Measurements from ENCODE around the gene CARMIL1.

The CARMIL1 gene

DNA sequence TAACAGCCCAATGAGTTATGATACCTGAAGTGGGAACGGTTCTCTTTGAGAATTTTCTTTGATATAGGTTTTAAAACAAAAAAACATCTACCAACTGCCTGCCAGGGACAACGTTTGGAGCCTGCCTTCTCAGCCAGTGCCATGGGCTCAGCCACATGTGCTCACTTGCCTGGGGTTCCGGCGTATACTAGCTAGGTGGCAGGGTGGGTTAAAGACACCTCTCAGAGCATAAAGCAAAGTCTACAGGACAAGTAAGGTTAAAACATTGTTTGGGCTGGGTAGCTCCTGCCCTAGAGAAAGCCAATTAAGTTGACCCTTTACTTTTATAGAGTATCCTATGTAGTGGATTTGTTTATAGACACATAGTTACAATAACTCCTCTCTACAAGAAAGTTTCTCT lies 334.9 kb downstream of the CARMIL1 start:
- Histone ChIP-seq H3K4me1 (ENCODE audit: insufficient read depth, low read length) (no peaks in the 10 kb centered on the region), H3K27me3 (ENCODE audit: control insufficient read depth in 1 of 2, insufficient read depth in 2 of 2, low read length in 2 of 2) (no peaks in the 10 kb centered on the region), H3K4me3 (ENCODE audit: low read depth in 1 of 2, low read length in 2 of 2) (no peak overlapping the region), H3K27ac (ENCODE audit: low read depth, low read length) (no peak overlapping the region), H3K36me3 (ENCODE audit: insufficient read depth, low read length) (no peaks in the 10 kb centered on the region), H3K9ac (ENCODE audit: low read length) (no peak overlapping the region), H3K9me3 (ENCODE audit: low read length) (no peaks in the 10 kb centered on the region)

DNA sequence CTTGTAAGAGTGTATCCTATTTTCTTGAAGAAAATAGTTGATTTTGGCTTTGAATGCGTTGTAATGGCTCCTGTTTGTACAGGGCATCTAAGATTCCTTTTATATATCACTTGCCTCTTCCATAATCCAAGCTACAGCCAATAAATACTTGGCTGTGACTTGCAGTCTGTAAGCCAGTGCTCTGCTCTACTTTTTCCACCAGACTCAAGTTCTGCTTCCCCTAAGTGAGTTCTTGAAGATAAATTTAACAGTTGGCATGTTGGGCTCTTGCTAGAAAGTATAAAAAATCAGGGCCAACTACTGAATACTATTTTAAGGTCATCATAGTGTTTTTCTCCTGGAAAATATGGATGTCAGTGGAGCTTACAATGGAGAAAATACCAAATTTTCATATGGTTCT lies 336.3 kb downstream of the CARMIL1 start:
- Histone ChIP-seq H3K4me3 (ENCODE audit: low read depth in 1 of 2, low read length in 2 of 2) (no peak overlapping the region), H3K27ac (ENCODE audit: low read depth, low read length) (no peak overlapping the region), H3K9me3 (ENCODE audit: low read length) (no peaks in the 10 kb centered on the region), H3K4me1 (ENCODE audit: insufficient read depth, low read length) (no peaks in the 10 kb centered on the region), H3K36me3 (ENCODE audit: insufficient read depth, low read length) (no peaks in the 10 kb centered on the region), H3K27me3 (ENCODE audit: control insufficient read depth in 1 of 2, insufficient read depth in 2 of 2, low read length in 2 of 2) (no peaks in the 10 kb centered on the region), H3K9ac (ENCODE audit: low read length) (no peak overlapping the region)

DNA sequence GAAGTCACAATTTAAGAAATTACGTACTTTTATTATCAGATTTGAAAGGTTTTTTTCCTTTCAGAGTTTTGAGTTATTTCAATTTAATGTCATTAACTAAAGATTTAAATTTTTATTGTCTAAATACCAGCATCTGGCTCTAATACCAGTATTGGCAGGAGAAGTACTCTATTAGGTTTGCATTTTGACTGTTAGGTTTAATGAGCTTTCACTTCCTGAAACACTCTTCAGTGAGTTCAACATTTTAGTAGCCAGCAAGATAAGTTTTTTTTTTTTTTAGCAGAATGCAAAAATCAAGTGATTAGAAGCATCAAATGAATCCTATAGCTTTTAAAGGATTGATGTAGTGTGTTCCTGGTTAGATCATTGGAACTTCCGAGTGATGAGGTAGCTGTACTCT lies 338.8 kb downstream of the CARMIL1 start:
- Histone ChIP-seq H3K9ac (ENCODE audit: low read length) (no peak overlapping the region), H3K9me3 (ENCODE audit: low read length) (no peaks in the 10 kb centered on the region), H3K4me3 (ENCODE audit: low read depth in 1 of 2, low read length in 2 of 2) (no peak overlapping the region), H3K27me3 (ENCODE audit: control insufficient read depth in 1 of 2, insufficient read depth in 2 of 2, low read length in 2 of 2) (no peaks in the 10 kb centered on the region), H3K36me3 (ENCODE audit: insufficient read depth, low read length) (no peaks in the 10 kb centered on the region), H3K4me1 (ENCODE audit: insufficient read depth, low read length) (no peaks in the 10 kb centered on the region), H3K27ac (ENCODE audit: low read depth, low read length) (no peak overlapping the region)

DNA sequence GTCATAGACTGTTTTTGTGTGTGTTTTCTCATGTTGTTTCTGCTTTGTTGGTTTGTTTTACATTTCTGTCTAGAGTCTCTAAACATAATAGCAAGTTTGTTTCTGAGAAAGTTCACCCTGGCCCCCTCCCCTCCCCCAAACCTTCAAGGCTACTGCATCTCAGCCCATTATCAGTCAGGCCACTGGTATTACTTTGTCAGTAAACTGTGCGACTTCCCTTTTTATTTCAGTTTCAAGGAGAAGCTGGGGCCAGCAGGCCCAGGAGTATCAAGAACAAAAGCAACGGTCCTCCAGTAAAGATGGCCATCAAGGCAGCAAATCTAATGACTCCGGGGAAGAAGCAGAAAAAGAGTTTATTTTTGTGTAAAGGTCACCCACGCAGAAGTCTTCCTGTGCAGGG lies 340.0 kb downstream of the CARMIL1 start:
- H3K9me3 ChIP-seq (ENCODE audit: low read length), result no peaks in the 10 kb centered on the region
- H3K4me1 ChIP-seq (ENCODE audit: insufficient read depth, low read length), result no peaks in the 10 kb centered on the region
- no peak overlapping the region for H3K27ac ChIP-seq (ENCODE audit: low read depth, low read length)
- H3K9ac ChIP-seq (ENCODE audit: low read length), result no peak overlapping the region
- no peaks in the 10 kb centered on the region for H3K27me3 ChIP-seq (ENCODE audit: control insufficient read depth in 1 of 2, insufficient read depth in 2 of 2, low read length in 2 of 2)
- H3K4me3 ChIP-seq (ENCODE audit: low read depth in 1 of 2, low read length in 2 of 2), result no peak overlapping the region
- H3K36me3 ChIP-seq (ENCODE audit: insufficient read depth, low read length), result no peaks in the 10 kb centered on the region

DNA sequence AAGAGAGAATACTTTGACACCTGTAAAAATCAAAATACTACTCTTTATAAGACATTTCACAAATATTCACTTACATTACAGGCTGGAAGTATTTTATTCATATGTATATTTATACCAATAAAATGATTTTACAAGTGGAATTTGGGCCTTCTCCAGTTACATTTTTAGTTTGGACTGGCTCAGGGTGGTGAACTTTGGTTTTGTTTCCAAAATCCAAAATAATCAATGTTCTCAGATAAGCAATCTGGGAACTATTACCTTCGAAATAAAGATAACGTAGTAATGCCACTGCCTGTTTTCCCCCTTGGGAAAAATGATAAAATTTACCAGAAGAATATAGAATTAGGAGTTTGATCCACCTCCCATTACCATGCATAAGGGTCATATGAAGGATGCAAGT lies 341.2 kb downstream of the CARMIL1 start:
- Histone ChIP-seq H3K9ac (ENCODE audit: low read length) (no peak overlapping the region), H3K27ac (ENCODE audit: low read depth, low read length) (no peak overlapping the region), H3K36me3 (ENCODE audit: insufficient read depth, low read length) (no peaks in the 10 kb centered on the region), H3K9me3 (ENCODE audit: low read length) (no peaks in the 10 kb centered on the region), H3K4me3 (ENCODE audit: low read depth in 1 of 2, low read length in 2 of 2) (no peak overlapping the region), H3K4me1 (ENCODE audit: insufficient read depth, low read length) (no peaks in the 10 kb centered on the region), H3K27me3 (ENCODE audit: control insufficient read depth in 1 of 2, insufficient read depth in 2 of 2, low read length in 2 of 2) (no peaks in the 10 kb centered on the region)

DNA sequence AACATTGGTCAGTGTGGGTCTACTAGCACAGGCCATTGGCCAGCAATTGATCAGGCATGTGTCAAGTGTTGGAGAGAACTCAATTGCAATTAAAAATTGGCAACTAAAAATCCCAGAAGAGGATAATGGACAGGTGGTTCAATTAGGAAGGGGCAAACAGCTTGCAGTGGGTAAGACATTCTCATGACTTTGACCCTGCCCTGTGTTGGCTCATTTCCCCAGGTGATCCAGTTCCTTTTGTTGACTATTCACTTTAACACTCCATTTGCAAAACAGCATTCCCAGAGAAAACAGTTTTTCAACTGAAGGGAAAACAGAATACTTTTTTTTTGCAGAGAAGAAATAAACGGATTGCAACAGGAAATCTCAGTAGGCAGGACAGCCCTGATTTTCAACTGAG lies 343.9 kb downstream of the CARMIL1 start:
- H3K27me3 ChIP-seq (ENCODE audit: control insufficient read depth in 1 of 2, insufficient read depth in 2 of 2, low read length in 2 of 2), result no peaks in the 10 kb centered on the region
- H3K27ac ChIP-seq (ENCODE audit: low read depth, low read length), result no peak overlapping the region
- H3K4me1 ChIP-seq (ENCODE audit: insufficient read depth, low read length), result no peaks in the 10 kb centered on the region
- H3K9ac ChIP-seq (ENCODE audit: low read length), result no peak overlapping the region
- H3K9me3 ChIP-seq (ENCODE audit: low read length), result no peaks in the 10 kb centered on the region
- no peaks in the 10 kb centered on the region for H3K36me3 ChIP-seq (ENCODE audit: insufficient read depth, low read length)
- no peak overlapping the region for H3K4me3 ChIP-seq (ENCODE audit: low read depth in 1 of 2, low read length in 2 of 2)

DNA sequence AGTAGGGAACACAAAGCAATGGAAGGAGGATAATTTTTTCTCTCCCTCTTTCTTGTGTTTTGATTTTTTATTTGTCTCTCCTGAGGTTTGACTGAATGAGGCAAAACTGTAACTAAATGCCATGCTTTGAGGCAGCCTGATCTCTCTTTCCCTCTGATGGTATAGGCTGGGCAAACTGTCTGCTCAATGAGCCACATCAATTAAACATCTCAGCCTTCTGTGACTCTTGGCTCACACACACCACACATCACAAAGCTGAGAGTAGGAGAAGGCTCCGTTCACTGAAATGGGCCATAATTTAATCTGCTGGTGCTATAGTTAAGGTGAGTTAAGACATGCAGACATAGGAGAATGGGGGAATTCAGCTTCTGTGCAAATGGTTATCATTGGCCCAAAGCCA lies 344.7 kb downstream of the CARMIL1 start:
- Histone ChIP-seq H3K27me3 (ENCODE audit: control insufficient read depth in 1 of 2, insufficient read depth in 2 of 2, low read length in 2 of 2) (no peaks in the 10 kb centered on the region), H3K27ac (ENCODE audit: low read depth, low read length) (no peak overlapping the region)

DNA sequence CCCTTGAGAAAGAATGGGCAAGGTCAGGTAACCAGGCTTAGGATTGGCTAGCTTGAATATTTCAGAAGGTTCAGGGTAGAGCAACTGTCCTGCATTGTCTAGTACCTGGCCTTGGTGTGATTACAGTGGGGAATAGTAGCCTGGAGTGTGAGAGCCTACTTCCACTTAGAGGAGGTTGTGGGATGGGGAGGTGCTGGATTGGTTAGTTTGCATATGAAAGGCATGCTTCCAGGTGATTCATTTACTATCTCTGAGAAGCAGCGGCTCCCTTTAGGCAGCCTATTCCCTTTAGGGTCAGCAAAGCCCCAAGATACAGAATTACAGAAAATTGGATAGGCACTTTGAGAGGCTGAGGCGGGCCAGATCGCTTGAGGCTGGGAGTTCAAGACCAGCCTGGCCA lies 347.8 kb downstream of the CARMIL1 start:
- Histone ChIP-seq H3K9ac (ENCODE audit: low read length) (no peak overlapping the region), H3K27ac (ENCODE audit: low read depth, low read length) (no peak overlapping the region), H3K36me3 (ENCODE audit: insufficient read depth, low read length) (no peaks in the 10 kb centered on the region), H3K4me3 (ENCODE audit: low read depth in 1 of 2, low read length in 2 of 2) (no peak overlapping the region), H3K4me1 (ENCODE audit: insufficient read depth, low read length) (no peaks in the 10 kb centered on the region), H3K27me3 (ENCODE audit: control insufficient read depth in 1 of 2, insufficient read depth in 2 of 2, low read length in 2 of 2) (no peaks in the 10 kb centered on the region), H3K9me3 (ENCODE audit: low read length) (no peaks in the 10 kb centered on the region)

More for the DNA sequence above, 344.7 kb downstream of the CARMIL1 start:
- no peak overlapping the region for H3K4me3 ChIP-seq (ENCODE audit: low read depth in 1 of 2, low read length in 2 of 2)
- no peak overlapping the region for H3K9ac ChIP-seq (ENCODE audit: low read length)
- H3K9me3 ChIP-seq (ENCODE audit: low read length), result no peaks in the 10 kb centered on the region
- no peaks in the 10 kb centered on the region for H3K36me3 ChIP-seq (ENCODE audit: insufficient read depth, low read length)
- no peaks in the 10 kb centered on the region for H3K4me1 ChIP-seq (ENCODE audit: insufficient read depth, low read length)

DNA sequence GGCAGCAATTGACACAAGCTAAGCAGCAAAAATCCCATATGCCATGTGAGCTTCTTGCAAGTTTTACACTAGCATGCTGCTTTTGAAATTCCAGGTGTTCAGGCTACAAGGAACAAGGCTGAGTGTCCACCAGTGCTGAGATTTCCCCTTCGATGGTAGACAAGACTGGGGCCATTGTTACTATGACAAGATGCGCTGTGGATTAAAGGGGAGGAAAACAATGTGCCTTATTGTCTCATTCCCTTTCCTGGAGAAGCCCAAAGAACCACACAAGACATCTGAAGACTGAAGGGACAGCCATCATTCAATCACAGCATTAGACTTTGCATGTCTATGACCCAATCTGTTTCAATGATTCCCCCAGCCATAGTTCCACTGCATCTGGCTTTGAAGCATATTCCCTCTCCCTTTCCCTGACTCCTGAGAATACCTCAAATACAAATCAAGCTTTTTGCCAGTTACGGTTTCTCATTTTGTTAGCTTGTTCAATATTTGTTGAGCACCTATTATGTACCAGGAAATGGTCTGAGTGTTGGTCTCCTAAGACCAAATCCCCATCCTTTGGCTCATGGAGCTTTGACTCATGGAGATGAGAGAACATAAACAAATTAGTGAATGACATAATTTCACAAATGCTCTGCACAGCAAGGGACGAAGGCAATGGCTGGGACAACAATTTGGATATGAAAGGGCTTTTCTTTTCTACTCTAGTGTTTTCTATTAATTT lies 349.5 kb downstream of the CARMIL1 start:
- H3K27ac ChIP-seq (ENCODE audit: low read depth, low read length), result no peak overlapping the region
- no peaks in the 10 kb centered on the region for H3K36me3 ChIP-seq (ENCODE audit: insufficient read depth, low read length)
- no peaks in the 10 kb centered on the region for H3K9me3 ChIP-seq (ENCODE audit: low read length)
- no peaks in the 10 kb centered on the region for H3K27me3 ChIP-seq (ENCODE audit: control insufficient read depth in 1 of 2, insufficient read depth in 2 of 2, low read length in 2 of 2)
- H3K4me1 ChIP-seq (ENCODE audit: insufficient read depth, low read length), result no peaks in the 10 kb centered on the region
- H3K4me3 ChIP-seq (ENCODE audit: low read depth in 1 of 2, low read length in 2 of 2), result no peak overlapping the region
- no peak overlapping the region for H3K9ac ChIP-seq (ENCODE audit: low read length)

DNA sequence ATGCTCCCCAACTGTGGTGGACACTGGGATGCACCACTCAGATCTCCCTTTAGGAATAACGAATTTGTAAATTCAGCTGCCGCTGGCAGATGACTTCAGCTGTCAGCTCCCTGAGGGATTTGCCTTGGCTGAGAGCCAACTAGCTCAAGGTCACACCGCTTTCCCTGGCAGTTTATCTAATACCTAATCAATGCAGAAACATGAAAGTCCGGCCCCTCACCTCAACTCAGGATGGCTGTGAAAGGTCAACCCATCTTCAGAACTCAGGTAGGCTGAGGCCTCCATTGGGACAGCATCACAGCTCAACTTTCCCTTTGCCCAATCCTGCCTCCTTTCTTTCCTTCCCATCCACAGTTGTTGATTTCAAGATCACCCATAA lies 350.0 kb downstream of the CARMIL1 start:
- H3K4me1 ChIP-seq (ENCODE audit: insufficient read depth, low read length), result no peaks in the 10 kb centered on the region
- H3K27ac ChIP-seq (ENCODE audit: low read depth, low read length), result no peak overlapping the region
- no peaks in the 10 kb centered on the region for H3K36me3 ChIP-seq (ENCODE audit: insufficient read depth, low read length)
- H3K4me3 ChIP-seq (ENCODE audit: low read depth in 1 of 2, low read length in 2 of 2), result no peak overlapping the region
- no peaks in the 10 kb centered on the region for H3K27me3 ChIP-seq (ENCODE audit: control insufficient read depth in 1 of 2, insufficient read depth in 2 of 2, low read length in 2 of 2)
- no peak overlapping the region for H3K9ac ChIP-seq (ENCODE audit: low read length)
- no peaks in the 10 kb centered on the region for H3K9me3 ChIP-seq (ENCODE audit: low read length)

DNA sequence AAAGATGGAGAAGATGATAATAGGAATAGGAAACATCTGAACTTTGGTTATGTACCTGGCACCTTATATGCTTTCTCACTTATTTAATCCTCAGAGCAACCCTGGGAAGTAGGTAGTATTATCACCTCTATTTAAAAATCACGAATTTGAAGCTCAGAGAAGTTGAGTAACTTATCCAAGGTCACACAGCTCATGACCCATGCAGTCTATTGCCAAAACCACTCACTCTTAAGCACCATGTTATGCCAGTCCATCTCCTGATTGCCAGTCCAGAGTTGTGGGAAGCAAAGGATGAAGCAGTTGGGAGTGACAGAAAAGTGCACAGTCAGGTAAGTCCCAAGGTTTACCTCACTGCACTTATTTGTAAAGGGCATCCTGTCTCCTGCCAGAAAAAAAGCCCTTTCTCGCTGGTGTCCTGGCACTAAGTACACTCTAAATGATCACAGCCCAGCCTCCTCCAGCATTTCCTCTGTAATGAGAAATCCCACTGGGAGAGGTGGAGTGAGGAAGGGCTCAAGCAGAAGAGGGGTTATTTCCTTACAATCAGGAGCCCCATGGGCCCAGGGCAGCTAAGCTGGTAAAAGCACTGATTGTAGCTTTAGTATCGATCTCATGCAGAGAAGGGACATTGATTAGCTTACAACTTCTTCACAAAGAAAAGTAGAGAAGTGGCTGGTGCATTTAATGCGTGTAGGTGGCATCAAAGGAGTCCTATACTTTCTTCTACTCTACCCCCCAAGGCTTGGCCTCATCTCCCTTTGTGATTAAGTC lies 351.5 kb downstream of the CARMIL1 start:
- no peaks in the 10 kb centered on the region for H3K36me3 ChIP-seq (ENCODE audit: insufficient read depth, low read length)
- no peak overlapping the region for H3K9ac ChIP-seq (ENCODE audit: low read length)
- H3K27me3 ChIP-seq (ENCODE audit: control insufficient read depth in 1 of 2, insufficient read depth in 2 of 2, low read length in 2 of 2), result no peaks in the 10 kb centered on the region
- H3K9me3 ChIP-seq (ENCODE audit: low read length), result no peaks in the 10 kb centered on the region
- no peak overlapping the region for H3K4me3 ChIP-seq (ENCODE audit: low read depth in 1 of 2, low read length in 2 of 2)
- no peaks in the 10 kb centered on the region for H3K4me1 ChIP-seq (ENCODE audit: insufficient read depth, low read length)
- H3K27ac ChIP-seq (ENCODE audit: low read depth, low read length), result no peak overlapping the region

DNA sequence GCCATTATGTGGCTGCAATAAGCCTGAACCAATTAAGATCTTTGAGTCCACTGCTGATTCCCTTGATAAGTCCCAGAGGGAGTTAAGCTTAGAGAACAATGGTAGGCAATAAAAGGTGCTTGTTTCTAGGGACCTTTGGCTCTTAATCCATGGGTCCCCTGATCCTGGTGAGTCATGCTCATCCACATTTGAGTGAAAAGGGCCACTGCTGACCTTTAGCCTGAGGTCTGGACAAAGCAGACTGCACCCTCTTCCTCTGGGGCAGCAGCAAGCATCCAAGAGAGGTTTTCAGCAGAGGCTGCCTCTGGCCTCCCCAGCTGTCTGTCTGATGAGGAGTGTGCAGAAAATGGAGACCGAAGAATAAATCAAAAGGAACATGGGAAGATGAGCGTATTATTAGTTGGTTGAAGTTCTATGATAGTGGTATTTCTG lies 356.7 kb downstream of the CARMIL1 start:
- Histone ChIP-seq H3K9me3 (ENCODE audit: low read length) (no peaks in the 10 kb centered on the region), H3K27me3 (ENCODE audit: control insufficient read depth in 1 of 2, insufficient read depth in 2 of 2, low read length in 2 of 2) (no peaks in the 10 kb centered on the region), H3K4me1 (ENCODE audit: insufficient read depth, low read length) (no peaks in the 10 kb centered on the region), H3K4me3 (ENCODE audit: low read depth in 1 of 2, low read length in 2 of 2) (no peak overlapping the region), H3K9ac (ENCODE audit: low read length) (no peak overlapping the region), H3K36me3 (ENCODE audit: insufficient read depth, low read length) (no peaks in the 10 kb centered on the region), H3K27ac (ENCODE audit: low read depth, low read length) (no peak overlapping the region)
